ENCODE data around the gene OR13J1.

DNA sequence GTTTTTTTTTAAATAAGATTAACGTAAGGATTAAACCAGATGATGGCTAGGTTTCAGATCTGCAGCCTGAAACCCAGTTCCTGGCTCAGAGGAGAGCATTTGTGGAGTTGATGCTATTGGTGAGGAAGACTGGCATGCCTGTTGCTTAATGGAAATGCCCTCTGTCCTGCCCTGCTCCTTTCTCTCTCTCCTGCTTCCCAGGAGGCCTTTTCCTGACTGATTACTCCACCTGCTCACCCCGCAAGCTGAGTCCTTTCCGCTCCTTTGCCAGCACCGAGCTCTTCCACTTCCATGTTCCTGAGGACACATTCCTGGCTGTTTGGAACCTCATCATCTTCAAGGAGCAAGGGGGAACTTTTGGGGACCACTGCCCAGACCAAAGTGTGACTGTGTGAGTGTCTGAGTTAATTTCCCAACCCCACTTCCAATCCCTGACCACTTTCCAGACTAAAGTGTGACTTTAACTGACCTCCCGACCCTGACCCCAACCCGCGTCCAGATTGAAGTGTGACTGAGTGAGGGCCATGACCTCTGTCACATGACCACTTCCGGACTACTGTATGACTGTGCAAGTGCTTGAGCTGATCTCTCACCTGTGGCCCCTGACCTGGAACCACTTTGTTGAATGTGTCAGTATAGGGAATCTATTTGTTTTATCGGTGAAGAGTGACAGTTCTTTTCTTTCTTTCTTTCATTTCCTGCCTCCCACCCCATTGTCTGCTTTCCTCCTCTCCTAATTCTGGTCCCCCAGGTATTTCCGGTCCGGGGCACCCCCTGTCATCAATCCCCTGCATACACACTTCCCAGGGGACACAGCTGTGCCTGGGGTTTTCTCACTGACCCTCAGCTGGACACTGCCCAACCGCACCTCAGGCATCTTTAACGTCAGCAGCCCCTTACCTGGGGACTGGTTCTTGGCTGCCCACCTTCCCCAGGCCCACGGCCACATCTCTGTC lies 35.7 kb downstream of the OR13J1 start:
- TF ChIP-seq JUN (IDR thresholded peaks at IDR 0.05), result no peak
- TF ChIP-seq POLR2A (IDR thresholded peaks at IDR 0.05; ENCODE audit: low read length), result no peak
- TF ChIP-seq RAD21 (conservative IDR thresholded peaks at IDR 0.05 in 1 of 2, IDR thresholded peaks at IDR 0.05 in 1 of 2), result no peak
- TF ChIP-seq CTCF (IDR thresholded peaks at IDR 0.05), result no peak
- no peak for TF ChIP-seq JUNB (IDR thresholded peaks at IDR 0.05)
- TF ChIP-seq, protein P1, sequence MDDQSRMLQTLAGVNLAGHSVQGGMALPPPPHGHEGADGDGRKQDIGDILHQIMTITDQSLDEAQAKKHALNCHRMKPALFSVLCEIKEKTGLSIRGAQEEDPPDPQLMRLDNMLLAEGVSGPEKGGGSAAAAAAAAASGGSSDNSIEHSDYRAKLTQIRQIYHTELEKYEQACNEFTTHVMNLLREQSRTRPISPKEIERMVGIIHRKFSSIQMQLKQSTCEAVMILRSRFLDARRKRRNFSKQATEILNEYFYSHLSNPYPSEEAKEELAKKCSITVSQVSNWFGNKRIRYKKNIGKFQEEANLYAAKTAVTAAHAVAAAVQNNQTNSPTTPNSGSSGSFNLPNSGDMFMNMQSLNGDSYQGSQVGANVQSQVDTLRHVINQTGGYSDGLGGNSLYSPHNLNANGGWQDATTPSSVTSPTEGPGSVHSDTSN (IDR thresholded peaks at IDR 0.05), result no peak
- no peak for TF ChIP-seq NPAS2 (CRISPR knock-in tag; IDR thresholded peaks at IDR 0.05; ENCODE audit: borderline replicate concordance)
- TF ChIP-seq, protein P2, sequence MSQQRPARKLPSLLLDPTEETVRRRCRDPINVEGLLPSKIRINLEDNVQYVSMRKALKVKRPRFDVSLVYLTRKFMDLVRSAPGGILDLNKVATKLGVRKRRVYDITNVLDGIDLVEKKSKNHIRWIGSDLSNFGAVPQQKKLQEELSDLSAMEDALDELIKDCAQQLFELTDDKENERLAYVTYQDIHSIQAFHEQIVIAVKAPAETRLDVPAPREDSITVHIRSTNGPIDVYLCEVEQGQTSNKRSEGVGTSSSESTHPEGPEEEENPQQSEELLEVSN (IDR thresholded peaks at IDR 0.05; ENCODE audit: borderline replicate concordance, low read depth), result no peak
- TF ChIP-seq RNF2 (IDR thresholded peaks at IDR 0.05; ENCODE audit: borderline replicate concordance, low read depth), result no peak
- no peak for TF ChIP-seq RARB (CRISPR knock-in tag; IDR thresholded peaks at IDR 0.05)
- TF ChIP-seq POLR2AphosphoS2 (conservative IDR thresholded peaks at IDR 0.05; ENCODE audit: low read length), result no peak
- TF ChIP-seq MAFK (IDR thresholded peaks at IDR 0.05; ENCODE audit: partially characterized antibody), result no peak

All from A549 (cell line).